Activated CD8-positive, alpha-beta memory T cell treated with anti-CD3 and anti-CD28 coated beads, Interleukin-2, amount 10 ng/mL, durations not matched to agents 7 days and 5 days (primary cell): Measurements from ENCODE around the gene KLHL17. TPM values are rescaled to one million over a fixed set of nuclear protein-coding genes. Genes with fewer than 3 reads are reported as not detected.

Source experiments
- ATAC-seq: fragments of 150-1000 bp; cut with Tn5 transposase; one replicate; pipeline ENCODE4 v1.10.0; 2021; ENCODE audit warnings: moderate library complexity
- CTCF ChIA-PET: fragments of 350-600 bp; sonication (Branson Sonifier 250); formaldehyde crosslinking; loops from one replicate; lab custom pipeline; 2021; ENCODE audit warnings: antibody characterized with exemption; lab: Charles Lee
- DNase-seq: peaks from one replicate; pipeline ENCODE4 v3.0.0-alpha.2; 2020
- H3K27ac Mint-ChIP-seq: one replicate; pipeline ENCODE4 v1.8.0; 2021; ENCODE audit warnings: mild to moderate bottlenecking, mixed read lengths
- H3K27me3 Mint-ChIP-seq: one replicate; pipeline ENCODE4 v1.8.0; 2021; ENCODE audit warnings: mixed read lengths
- H3K36me3 Mint-ChIP-seq: one replicate; pipeline ENCODE4 v1.8.0; 2021; ENCODE audit warnings: mild to moderate bottlenecking, mixed read lengths
- H3K4me1 Mint-ChIP-seq: one replicate; pipeline ENCODE4 v1.8.0; 2021; ENCODE audit warnings: mixed read lengths
- H3K4me3 Mint-ChIP-seq: one replicate; pipeline ENCODE4 v1.8.0; 2021; ENCODE audit warnings: mild to moderate bottlenecking, moderate library complexity, mixed read lengths
- H3K9me3 Mint-ChIP-seq: one replicate; pipeline ENCODE4 v1.8.0; 2022; ENCODE audit warnings: low read depth, mixed read lengths
- total RNA-seq, 2 experiments: library from RNA; stranded (reverse); gene quantifications; one replicate each; pipeline ENCODE4 v1.2.3, GENCODE V29; 2021

The KLHL17 gene
- total RNA-seq, 2 experiments from 2014 or later: 30.7 to 32.4 TPM

DNA sequence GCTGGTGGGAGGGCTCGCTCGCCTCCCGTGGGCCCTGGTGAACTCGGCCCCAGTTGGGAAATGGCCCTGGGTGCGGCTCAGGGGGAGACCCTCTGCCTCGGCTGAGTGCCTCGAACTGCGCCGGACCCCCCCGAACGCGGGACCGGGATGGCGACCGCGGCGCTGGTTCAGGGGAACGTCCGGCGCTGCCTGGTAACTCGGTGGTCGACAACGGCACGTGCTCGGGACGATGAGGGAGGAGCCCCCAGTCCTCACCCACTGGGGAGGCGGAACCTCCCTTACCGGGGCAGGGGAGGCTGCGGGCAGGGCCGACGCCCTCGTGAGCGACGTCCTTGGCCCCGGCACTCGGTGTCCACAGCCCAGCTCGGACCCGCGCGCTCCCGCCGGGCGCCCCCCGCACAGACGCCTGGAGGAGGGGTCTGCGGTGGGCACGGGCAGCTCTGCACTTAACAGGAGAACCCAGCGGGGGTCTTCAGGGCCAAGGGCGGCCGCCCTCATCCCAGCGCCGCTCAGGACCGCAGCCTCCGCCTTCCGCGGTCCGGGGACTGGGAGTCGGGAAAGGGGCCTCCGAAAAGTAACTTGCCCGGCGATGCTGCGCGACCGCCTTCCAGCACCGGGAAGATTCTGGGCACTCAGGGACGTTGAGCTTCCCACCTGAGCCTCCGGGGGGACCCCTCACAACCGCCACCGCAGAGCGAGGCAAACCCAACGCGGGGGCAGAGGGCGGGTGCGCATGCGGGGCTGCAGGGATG, 37.8 kb downstream of the KLHL17 start:
- no peaks in the 10 kb centered on the region for H3K9me3 Mint-ChIP-seq
- peaks cover 44% of the 10 kb centered on the region for H3K27me3 Mint-ChIP-seq
- CTCF ChIA-PET: interaction anchor here (1.2 to 8.7 kb wide), 3 partner anchors 15 to 63 kb away, joined by 3 to 73 read pairs (median 19); partner anchors contain the start of gene PERM1
- DNase-seq: no peak
- H3K4me1 Mint-ChIP-seq: peaks cover 8% of the 10 kb centered on the region
- peaks cover 1% of the 10 kb centered on the region for H3K36me3 Mint-ChIP-seq
- H3K4me3 Mint-ChIP-seq: no peak overlapping the region
- ATAC-seq: no peak
- no peak overlapping the region for H3K27ac Mint-ChIP-seq

DNA sequence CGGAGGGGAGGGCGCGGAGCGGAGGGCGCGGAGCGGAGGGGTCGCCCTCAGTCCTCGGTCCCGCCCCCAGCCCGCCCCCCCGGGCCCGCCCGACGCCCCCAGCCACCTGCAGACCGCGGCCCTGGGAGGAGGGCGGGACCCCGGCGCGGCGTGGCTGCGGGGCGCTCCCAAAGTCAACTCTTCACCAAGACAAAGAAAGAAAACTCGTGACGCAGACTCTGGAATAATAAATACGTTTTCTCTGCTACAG, 38.3 kb downstream of the KLHL17 start:
- Mint-ChIP-seq H3K27me3 (peaks cover 47% of the 10 kb centered on the region), H3K36me3 (peaks cover 1% of the 10 kb centered on the region), H3K9me3 (no peaks in the 10 kb centered on the region), H3K4me3 (no peak overlapping the region), H3K4me1 (peaks cover 9% of the 10 kb centered on the region), H3K27ac (no peak overlapping the region)
- CTCF ChIA-PET: interaction anchor here (3.6 to 8.7 kb wide), 2 partner anchors 15 to 20 kb away, joined by 19 to 73 read pairs; partner anchors contain the start of gene PERM1
- no peak for ATAC-seq
- DNase-seq: no peak

DNA sequence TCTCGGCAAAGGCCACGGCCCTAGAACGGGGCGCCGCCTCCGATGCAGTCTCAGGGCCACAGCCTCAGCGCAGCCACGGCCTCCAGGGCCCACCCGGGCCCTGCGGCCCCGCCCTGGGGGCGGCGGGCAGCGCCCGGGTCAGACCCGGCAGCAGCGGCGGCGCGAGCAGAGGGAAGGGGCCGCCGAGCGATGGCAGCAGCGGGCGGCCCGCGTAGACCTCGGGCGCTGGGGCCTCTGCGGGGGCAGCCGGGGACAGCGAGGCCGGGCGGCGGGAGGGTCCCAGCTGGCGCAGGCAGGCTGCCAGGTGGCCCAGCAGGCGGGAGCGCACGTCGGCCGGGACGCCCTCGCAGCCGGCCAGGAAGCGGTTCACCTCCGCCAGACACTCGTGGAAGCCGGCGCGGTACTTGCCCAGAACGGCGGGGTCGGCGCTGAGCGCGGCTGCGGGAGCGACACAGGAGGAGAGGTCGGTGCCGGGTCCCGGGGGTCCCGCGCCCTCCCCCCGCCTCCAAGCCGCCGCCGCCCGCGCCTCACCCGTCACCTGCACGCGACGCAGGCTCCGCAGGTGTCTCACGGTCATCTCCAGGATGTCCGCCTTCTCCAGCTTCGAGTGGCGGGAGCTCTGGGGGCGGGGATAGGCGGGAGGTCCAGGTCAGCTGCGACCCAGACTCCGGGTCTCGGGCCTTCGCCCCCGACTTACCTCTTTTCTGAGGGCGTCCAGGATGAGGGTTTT, 38.8 kb downstream of the KLHL17 start:
- CTCF ChIA-PET: interaction anchor here (3.6 to 8.7 kb wide), 2 partner anchors 16 to 19 kb away, joined by 19 to 73 read pairs; partner anchors contain the start of gene PERM1
- DNase-seq (peak; percentile 40), ATAC-seq (peak; percentile 6)
- H3K9me3 Mint-ChIP-seq: no peaks in the 10 kb centered on the region
- peaks cover 46% of the 10 kb centered on the region for H3K27me3 Mint-ChIP-seq
- no peak overlapping the region for H3K27ac Mint-ChIP-seq
- no peak overlapping the region for H3K4me3 Mint-ChIP-seq
- peaks cover 9% of the 10 kb centered on the region for H3K4me1 Mint-ChIP-seq
- peaks cover 1% of the 10 kb centered on the region for H3K36me3 Mint-ChIP-seq

DNA sequence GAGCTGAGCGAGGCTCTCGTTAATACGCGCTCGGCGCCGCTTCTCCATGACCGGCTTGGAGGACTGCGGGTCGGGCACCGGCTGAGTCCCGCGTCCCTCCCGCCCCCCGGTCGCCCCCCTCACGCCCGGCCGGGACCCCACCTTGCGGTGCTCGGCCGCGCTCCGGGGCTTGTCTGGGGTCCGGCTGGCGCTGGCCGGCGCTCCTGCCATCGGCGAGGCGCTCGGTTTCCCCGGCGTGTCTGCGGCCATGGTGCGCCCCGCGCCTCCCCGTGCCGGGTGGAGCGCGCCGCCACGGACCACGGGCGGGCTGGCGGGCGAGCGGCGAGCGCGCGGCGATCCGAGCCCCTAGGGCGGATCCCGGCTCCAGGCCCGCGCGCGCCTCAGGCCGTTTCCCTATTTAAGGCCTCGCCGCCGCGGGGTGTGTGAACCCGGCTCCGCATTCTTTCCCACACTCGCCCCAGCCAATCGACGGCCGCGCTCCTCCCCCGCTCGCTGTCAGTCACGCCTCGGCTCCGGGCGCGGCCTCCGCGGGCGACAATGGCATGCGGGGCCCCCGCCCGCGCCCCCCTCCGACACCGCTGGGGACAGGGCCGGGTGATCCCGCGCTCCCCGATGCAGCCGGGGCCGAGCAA, 39.5 kb downstream of the KLHL17 start, which contains the start of gene HES4:
TSS of gene HES4 (minus strand) at position 373 of the 632 bp plus-strand sequence. CDS start at position 249, 124 bp downstream.
- peaks cover 15% of the 10 kb centered on the region for H3K4me1 Mint-ChIP-seq
- H3K27ac Mint-ChIP-seq: peak within 1 kb of the TSS; percentile 75
- H3K4me3 Mint-ChIP-seq: peak within 1 kb of the TSS; percentile 54

GRCh38 chr1:1000357-1001056, 40.1 kb downstream of the KLHL17 start:
- ATAC-seq (peak; percentile 13), DNase-seq (peak; percentile 77)
- Mint-ChIP-seq H3K36me3 (peaks cover 1% of the 10 kb centered on the region), H3K4me1 (peaks cover 22% of the 10 kb centered on the region), H3K9me3 (no peaks in the 10 kb centered on the region), H3K4me3 (peak overlapping the region; percentile 54), H3K27me3 (peaks cover 43% of the 10 kb centered on the region), H3K27ac (peak overlapping the region; percentile 75)
- CTCF ChIA-PET: interaction anchor here (0.7 to 8.7 kb wide), 8 partner anchors 10 to 63 kb away, joined by 3 to 73 read pairs (median 8); partner anchors contain the start of genes ISG15, PERM1 and PLEKHN1

More for the DNA sequence above, 39.5 kb downstream of the KLHL17 start, which contains the start of gene HES4:
- CTCF ChIA-PET: interaction anchor here (3.6 to 8.7 kb wide), 2 partner anchors 16 to 19 kb away, joined by 19 to 73 read pairs; partner anchors contain the start of gene PERM1
- peaks cover 48% of the 10 kb centered on the region for H3K27me3 Mint-ChIP-seq
- peak; percentile 34 for ATAC-seq
- peaks cover 1% of the 10 kb centered on the region for H3K36me3 Mint-ChIP-seq
- no peaks in the 10 kb centered on the region for H3K9me3 Mint-ChIP-seq
- peak; percentile 45 for DNase-seq

GRCh38 chr1:1001057-1001783, 40.8 kb downstream of the KLHL17 start:
- DNase-seq (no peak), ATAC-seq (no peak)
- CTCF ChIA-PET: interaction anchor here (0.7 to 8.7 kb wide), 15 partner anchors 9 to 250 kb away, joined by 3 to 73 read pairs (median 7); partner anchors contain the start of genes ISG15, PERM1 and PLEKHN1
- Mint-ChIP-seq H3K4me3 (peak overlapping the region; percentile 54), H3K27me3 (peaks cover 43% of the 10 kb centered on the region), H3K4me1 (peaks cover 23% of the 10 kb centered on the region), H3K36me3 (peaks cover 1% of the 10 kb centered on the region), H3K27ac (peak overlapping the region; percentile 75), H3K9me3 (no peaks in the 10 kb centered on the region)

GRCh38 chr1:1003618-1004419, 43.4 kb downstream of the KLHL17 start:
- H3K27me3 Mint-ChIP-seq: peaks cover 46% of the 10 kb centered on the region
- no peak overlapping the region for H3K4me3 Mint-ChIP-seq
- H3K4me1 Mint-ChIP-seq: peaks cover 23% of the 10 kb centered on the region
- H3K9me3 Mint-ChIP-seq: no peaks in the 10 kb centered on the region
- H3K36me3 Mint-ChIP-seq: peaks cover 1% of the 10 kb centered on the region
- CTCF ChIA-PET: interaction anchor here (1.6 to 8.7 kb wide), 4 partner anchors 10 to 60 kb away, joined by 6 to 73 read pairs (median 16); partner anchors contain the start of genes ISG15 and PERM1
- H3K27ac Mint-ChIP-seq: no peak overlapping the region
- DNase-seq: no peak
- no peak for ATAC-seq

GRCh38 chr1:1004420-1004779, 44.0 kb downstream of the KLHL17 start:
- H3K9me3 Mint-ChIP-seq: no peaks in the 10 kb centered on the region
- CTCF ChIA-PET: interaction anchor here (0.6 to 8.7 kb wide), 4 partner anchors 9 to 63 kb away, joined by 3 to 73 read pairs (median 11); partner anchors contain the start of genes ISG15 and PERM1
- H3K27ac Mint-ChIP-seq: no peak overlapping the region
- H3K27me3 Mint-ChIP-seq: peaks cover 51% of the 10 kb centered on the region
- peaks cover 5% of the 10 kb centered on the region for H3K36me3 Mint-ChIP-seq
- no peak overlapping the region for H3K4me3 Mint-ChIP-seq
- DNase-seq (no peak), ATAC-seq (no peak)
- peaks cover 27% of the 10 kb centered on the region for H3K4me1 Mint-ChIP-seq

- H3K9me3 Mint-ChIP-seq: no peaks in the 10 kb centered on the region
- H3K4me3 Mint-ChIP-seq: peak overlapping the region; percentile 38
- peaks cover 27% of the 10 kb centered on the region for H3K4me1 Mint-ChIP-seq
- peak overlapping the region; percentile 30 for H3K27ac Mint-ChIP-seq
- CTCF ChIA-PET: interaction anchor here (0.6 to 8.7 kb wide), 4 partner anchors 8 to 63 kb away, joined by 3 to 73 read pairs (median 11); partner anchors contain the start of genes ISG15 and PERM1
- DNase-seq: peak; percentile 73
- H3K36me3 Mint-ChIP-seq: peaks cover 5% of the 10 kb centered on the region
- peaks cover 49% of the 10 kb centered on the region for H3K27me3 Mint-ChIP-seq
- ATAC-seq: peak; percentile 37
Measured at GRCh38 chr1:1004780-1005697, 44.7 kb downstream of the KLHL17 start.

GRCh38 chr1:1005774-1006304, 45.5 kb downstream of the KLHL17 start:
- Mint-ChIP-seq H3K36me3 (peaks cover 4% of the 10 kb centered on the region), H3K27ac (no peak overlapping the region), H3K4me3 (no peak overlapping the region), H3K9me3 (no peaks in the 10 kb centered on the region), H3K27me3 (peaks cover 47% of the 10 kb centered on the region), H3K4me1 (peaks cover 24% of the 10 kb centered on the region)
- ATAC-seq (no peak), DNase-seq (no peak)
- CTCF ChIA-PET: interaction anchor here (1.6 to 3.3 kb wide), 2 partner anchors 8 to 58 kb away, joined by 6 to 16 read pairs; partner anchors contain the start of gene ISG15
